Measurements from ENCODE around the gene GNAI3.

- TF ChIP-seq EZH2 (IDR thresholded peaks at IDR 0.05; ENCODE audit: low read length, missing control alignments) (no peak), CTCF (conservative IDR thresholded peaks at IDR 0.05 in 1 of 2, IDR thresholded peaks at IDR 0.05 in 1 of 2; ENCODE audit: low read depth in 1 of 2, low read length in 2 of 2) (no peak)
Measured at GRCh38 chr1:109589177-109589576, 40.8 kb downstream of the GNAI3 start.
